ENCODE results near the gene DUOXA1.

Gene DUOXA1

GRCh38 chr15:45129651-45130129 lies at the start of gene DUOXA1, which contains the start of gene DUOX1:
Gene DUOXA1 (minus strand): TSS chr15:45129879. CDS start chr15:45123014, 6,865 bp downstream.
Gene DUOX1 (plus strand): TSS chr15:45129994. CDS start chr15:45131967, 1,973 bp downstream.
- DNase-seq: no peak

- no peak for DNase-seq
Observed at GRCh38 chr15:45177285-45177684, 47.6 kb upstream of the DUOXA1 start.

GRCh38 chr15:45174577-45174976 lies 44.9 kb upstream of the DUOXA1 start:
- DNase-seq: no peak

GRCh38 chr15:45174069-45174468 lies 44.4 kb upstream of the DUOXA1 start:
- no peak for DNase-seq

GRCh38 chr15:45171912-45172311 lies 42.2 kb upstream of the DUOXA1 start:
- no peak for DNase-seq

- no peak for DNase-seq
Observed at GRCh38 chr15:45169608-45170480, 40.2 kb upstream of the DUOXA1 start.

GRCh38 chr15:45168751-45169551 lies 39.3 kb upstream of the DUOXA1 start:
- no peak for DNase-seq

- no peak for DNase-seq
Observed at GRCh38 chr15:45168286-45168685, 38.6 kb upstream of the DUOXA1 start.

GRCh38 chr15:45167631-45168205 lies 38.0 kb upstream of the DUOXA1 start:
- no peak for DNase-seq

GRCh38 chr15:45166834-45167630 lies 37.4 kb upstream of the DUOXA1 start:
- peak; percentile 73 for DNase-seq

- no peak for DNase-seq
Observed at GRCh38 chr15:45165536-45165935, 35.9 kb upstream of the DUOXA1 start.

- no peak for DNase-seq
Observed at GRCh38 chr15:45164914-45165313, 35.2 kb upstream of the DUOXA1 start.

GRCh38 chr15:45163508-45163856 lies 33.8 kb upstream of the DUOXA1 start:
- no peak for DNase-seq

- DNase-seq: peak; percentile 47
Observed at GRCh38 chr15:45162771-45163507, 33.3 kb upstream of the DUOXA1 start.

- DNase-seq: no peak
Observed at GRCh38 chr15:45161666-45162065, 32.0 kb upstream of the DUOXA1 start.

- no peak for DNase-seq
Observed at GRCh38 chr15:45157974-45158373, 28.3 kb upstream of the DUOXA1 start.

- DNase-seq: no peak
Observed at GRCh38 chr15:45156744-45157455, 27.2 kb upstream of the DUOXA1 start.

GRCh38 chr15:45155739-45156138 lies 26.1 kb upstream of the DUOXA1 start:
- DNase-seq: no peak

GRCh38 chr15:45151998-45152828 lies 22.5 kb upstream of the DUOXA1 start:
- no peak for DNase-seq

GRCh38 chr15:45150997-45151396 lies 21.3 kb upstream of the DUOXA1 start:
- DNase-seq: no peak

Data from activated CD4-positive, alpha-beta T cell treated with anti-CD3 and anti-CD28 coated beads for 1 hour (primary cell).